ENCODE results near the gene ORMDL2.

DNA sequence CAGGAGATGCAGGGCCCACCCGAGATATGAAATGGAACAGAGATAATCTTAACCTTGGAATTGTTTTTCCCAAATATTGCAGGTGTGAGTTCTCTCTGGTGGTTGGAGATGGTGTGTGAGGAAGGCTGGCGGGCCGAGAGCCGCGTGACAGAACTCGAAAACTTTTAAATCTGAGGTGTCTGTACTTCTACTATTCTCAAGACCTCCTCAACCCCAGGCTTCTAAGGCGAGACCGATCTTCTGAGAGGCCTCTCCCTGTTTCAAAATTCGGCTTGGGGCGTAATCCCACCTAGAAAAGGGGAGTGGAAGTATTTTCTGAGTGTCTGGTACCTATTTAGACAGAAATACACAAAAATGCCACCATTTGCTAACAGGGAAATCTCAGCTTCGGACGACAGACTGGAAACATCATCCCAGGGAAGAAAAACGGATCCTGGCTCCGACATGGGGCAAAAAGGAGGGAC, 928 bp upstream of the ORMDL2 start:
- no peak for TF ChIP-seq POLR2AphosphoS5 (IDR thresholded peaks at IDR 0.05; ENCODE audit: insufficient read depth in 1 of 2, low read depth in 1 of 2)
- no peak for TF ChIP-seq CTCF (IDR thresholded peaks at IDR 0.05)
- no peak for TF ChIP-seq POLR2A (IDR thresholded peaks at IDR 0.05)

Data from vagina (tissue), 2 donors.